NCI-H526 treated with DMSO at 0.1 percent for 48 hours (cell line): Measurements from ENCODE around the gene MBD3L2B.
"Not testable (repeated sequence)": the region's sequence is repeated elsewhere in the genome, so short reads cannot be mapped to it uniquely, and the experiment has no call there.

Source experiments
- DNase-seq: peaks from one replicate; lab custom pipeline; 2025; lab: John Stamatoyannopoulos, UW

The MBD3L2B gene

DNA sequence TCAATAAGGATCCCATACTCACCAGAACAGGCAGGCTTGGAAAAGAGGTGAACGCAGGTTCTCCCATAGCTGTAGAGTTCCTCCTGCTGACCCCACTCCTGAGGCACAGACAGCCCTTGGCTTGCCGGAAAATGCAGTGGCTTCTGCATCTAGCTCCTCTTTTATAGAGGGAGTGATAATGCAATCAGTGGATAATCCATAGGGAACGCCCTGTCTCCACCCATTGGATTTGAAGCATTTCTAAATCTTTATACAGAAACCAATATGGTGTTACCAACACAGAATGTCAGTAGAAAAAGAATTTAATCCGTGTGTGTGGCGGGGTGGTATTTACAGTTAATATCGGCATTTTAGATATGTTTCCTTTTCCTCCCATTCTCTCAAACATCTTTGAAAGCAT lies at the start of gene MBD3L2B:
Gene MBD3L2B (minus strand): TSS at position 101 of the 400 bp plus-strand sequence. CDS start 34 bp downstream, at position 67.
- DNase-seq: not testable (repeated sequence)

GRCh38 chr19:7069904-7070226 lies 48.6 kb upstream of the MBD3L2B start:
- DNase-seq: no peak

GRCh38 chr19:7069042-7069903 lies 48.0 kb upstream of the MBD3L2B start, which contains the start of gene ZNF557:
TSS of gene ZNF557 (plus strand) at chr19:7069703. CDS start at chr19:7075075, 5,372 bp downstream.
- peak; percentile 92 for DNase-seq

DNA sequence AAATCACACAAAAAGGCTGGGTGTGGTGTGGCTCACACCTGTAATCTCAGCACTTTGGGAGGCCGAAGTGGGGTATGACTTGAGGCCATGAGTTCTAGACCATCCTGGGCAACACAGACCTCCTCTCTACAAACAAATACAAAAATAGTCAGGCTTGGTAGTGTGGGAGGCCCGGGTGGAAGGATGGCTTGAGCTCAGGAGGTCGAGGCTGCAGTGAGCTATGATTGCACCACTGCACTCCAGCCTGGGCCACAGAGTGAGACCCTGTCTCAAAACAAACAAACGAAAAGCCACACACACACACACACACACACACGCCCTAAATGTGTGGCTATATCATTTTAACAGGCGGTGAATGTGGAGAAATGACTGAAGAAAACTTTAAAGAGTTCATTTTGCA lies 47.4 kb upstream of the MBD3L2B start:
- no peak for DNase-seq

- DNase-seq: no peak
These were observed 46.5 kb upstream of the MBD3L2B start for GRCh38 chr19:7067716-7068115.

GRCh38 chr19:7067122-7067521 lies 45.9 kb upstream of the MBD3L2B start:
- peak; percentile 0 for DNase-seq

- no peak for DNase-seq
These were observed 42.7 kb upstream of the MBD3L2B start for GRCh38 chr19:7063764-7064418.

- no peak for DNase-seq
These were observed 42.1 kb upstream of the MBD3L2B start for GRCh38 chr19:7063339-7063738.

- not testable (repeated sequence) for DNase-seq
These were observed 38.7 kb upstream of the MBD3L2B start for GRCh38 chr19:7059977-7060376.

DNA sequence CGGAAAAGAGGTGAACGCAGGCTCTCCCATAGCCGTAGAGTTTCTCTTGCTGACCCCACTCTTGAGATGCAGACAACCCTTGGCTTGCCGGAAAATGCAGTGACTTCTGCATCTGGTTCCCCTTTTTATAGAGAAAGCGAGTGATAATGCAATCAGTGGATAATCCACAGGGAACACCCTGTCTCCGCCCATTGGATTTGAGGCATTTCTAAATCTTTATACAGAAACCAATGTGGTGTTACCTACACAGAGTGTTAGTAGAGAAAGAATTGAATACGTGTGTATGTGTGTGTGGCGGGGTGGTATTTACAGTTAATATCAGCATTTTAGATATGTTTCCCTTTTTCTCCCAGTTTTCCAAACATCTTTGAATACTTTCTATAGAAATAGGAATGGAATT lies 37.3 kb upstream of the MBD3L2B start, which contains the start of gene MBD3L3:
Gene MBD3L3 (minus strand): TSS at position 101 of the 400 bp plus-strand sequence. CDS start 71 bp downstream, at position 30.
- not testable (repeated sequence) for DNase-seq

DNA sequence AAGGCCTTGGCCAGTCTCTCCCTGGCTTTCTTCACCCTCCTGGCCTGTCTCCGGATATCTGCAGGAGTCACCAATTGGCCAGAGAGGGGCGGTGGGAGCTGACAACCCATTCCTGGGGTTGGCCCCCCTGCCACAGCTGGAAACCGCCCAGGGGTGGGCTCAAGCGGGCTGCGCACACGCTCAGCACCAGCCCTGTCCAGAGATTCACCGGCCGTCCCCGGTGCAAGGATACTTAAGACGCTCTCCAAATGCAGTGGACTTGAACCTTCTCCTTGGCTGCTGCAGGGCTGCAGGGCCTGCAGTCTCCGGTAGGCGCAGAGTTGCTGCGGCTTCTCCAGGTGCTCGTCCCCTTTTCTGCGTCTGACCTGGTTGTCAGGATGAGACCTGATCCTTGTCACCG lies 35.1 kb upstream of the MBD3L2B start:
- DNase-seq: not testable (repeated sequence)

DNA sequence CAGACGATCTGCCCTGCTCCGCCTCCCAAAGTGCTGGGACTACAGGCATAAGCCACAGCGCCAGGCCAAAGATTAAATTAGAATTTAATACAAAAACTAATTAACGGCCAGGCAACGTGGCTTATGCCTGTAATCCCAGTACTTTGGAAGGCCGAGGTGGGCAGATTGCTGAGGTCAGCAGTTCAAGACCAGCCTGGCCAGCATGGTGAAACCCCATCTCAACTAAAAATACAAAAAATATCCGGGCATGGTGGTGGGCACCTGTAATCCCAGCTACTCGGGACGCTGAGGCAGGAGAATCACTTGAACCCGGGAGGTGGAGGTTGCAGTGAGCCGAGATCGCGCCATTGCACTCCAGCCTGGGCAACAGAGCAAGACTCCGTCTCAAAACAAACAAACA lies 34.4 kb upstream of the MBD3L2B start:
- not testable (repeated sequence) for DNase-seq

DNA sequence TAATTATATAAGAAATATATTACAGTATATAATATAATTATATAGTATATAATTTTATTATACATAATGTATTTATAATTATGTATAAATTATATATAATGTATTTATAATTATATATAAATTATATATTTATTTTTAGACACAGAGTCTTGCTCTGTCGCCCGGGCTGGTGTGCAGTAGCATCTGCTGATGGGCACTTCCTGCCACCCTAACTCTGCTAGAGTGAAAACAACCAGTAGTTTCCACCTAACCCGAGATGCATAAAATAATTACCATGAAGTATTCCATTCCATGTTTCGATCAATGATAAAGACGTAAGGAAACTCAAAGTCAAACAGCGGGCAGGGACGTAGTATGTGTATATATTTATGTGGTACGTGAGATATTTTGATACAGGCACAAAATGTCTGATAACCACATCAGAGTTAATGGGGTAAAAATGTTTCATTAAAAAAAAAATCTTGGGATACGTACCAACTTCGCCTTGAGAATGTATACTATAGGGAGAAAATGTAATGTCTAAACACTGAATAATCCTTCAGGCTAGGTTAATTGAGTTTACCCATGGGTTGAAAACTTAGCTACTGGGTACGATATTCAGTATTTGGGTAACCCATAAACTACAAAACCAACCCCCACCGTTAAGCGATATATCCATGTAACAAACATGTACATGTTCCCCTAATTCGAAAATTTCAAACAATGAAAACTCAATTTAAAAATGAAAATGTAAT lies 33.6 kb upstream of the MBD3L2B start:
- DNase-seq: not testable (repeated sequence)

DNA sequence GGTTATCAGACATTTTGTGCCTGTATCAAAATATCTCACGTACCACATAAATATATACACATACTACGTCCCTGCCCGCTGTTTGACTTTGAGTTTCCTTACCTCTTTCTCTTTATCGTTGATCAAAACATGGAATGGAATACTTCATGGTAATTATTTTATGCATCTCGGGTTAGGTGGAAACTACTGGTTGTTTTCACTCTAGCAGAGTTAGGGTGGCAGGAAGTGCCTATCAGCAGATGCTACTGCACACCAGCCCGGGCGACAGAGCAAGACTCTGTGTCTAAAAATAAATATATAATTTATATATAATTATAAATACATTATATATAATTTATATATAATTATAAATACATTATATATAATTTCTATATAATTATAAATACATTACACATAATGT lies 31.7 kb upstream of the MBD3L2B start:
- not testable (repeated sequence) for DNase-seq

- not testable (repeated sequence) for DNase-seq
These were observed 30.2 kb upstream of the MBD3L2B start for GRCh38 chr19:7051421-7051820.

GRCh38 chr19:7049021-7049420 lies 27.8 kb upstream of the MBD3L2B start, which contains the start of gene MBD3L2:
TSS of gene MBD3L2 (plus strand) at chr19:7049321. CDS start at chr19:7049374, 53 bp downstream.
- not testable (repeated sequence) for DNase-seq

GRCh38 chr19:7041563-7041962 lies 20.3 kb upstream of the MBD3L2B start:
- DNase-seq: not testable (repeated sequence)

DNA sequence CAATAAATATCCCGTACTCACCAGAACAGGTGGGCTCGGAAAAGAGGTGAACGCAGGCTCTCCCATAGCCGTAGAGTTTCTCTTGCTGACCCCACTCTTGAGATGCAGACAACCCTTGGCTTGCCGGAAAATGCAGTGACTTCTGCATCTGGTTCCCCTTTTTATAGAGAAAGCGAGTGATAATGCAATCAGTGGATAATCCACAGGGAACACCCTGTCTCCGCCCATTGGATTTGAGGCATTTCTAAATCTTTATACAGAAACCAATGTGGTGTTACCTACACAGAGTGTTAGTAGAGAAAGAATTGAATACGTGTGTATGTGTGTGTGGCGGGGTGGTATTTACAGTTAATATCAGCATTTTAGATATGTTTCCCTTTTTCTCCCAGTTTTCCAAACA lies 18.8 kb upstream of the MBD3L2B start, which contains the start of gene MBD3L4:
Gene MBD3L4 (minus strand): TSS at position 101 of the 400 bp plus-strand sequence. CDS start 35 bp downstream, at position 66.
- not testable (repeated sequence) for DNase-seq

DNA sequence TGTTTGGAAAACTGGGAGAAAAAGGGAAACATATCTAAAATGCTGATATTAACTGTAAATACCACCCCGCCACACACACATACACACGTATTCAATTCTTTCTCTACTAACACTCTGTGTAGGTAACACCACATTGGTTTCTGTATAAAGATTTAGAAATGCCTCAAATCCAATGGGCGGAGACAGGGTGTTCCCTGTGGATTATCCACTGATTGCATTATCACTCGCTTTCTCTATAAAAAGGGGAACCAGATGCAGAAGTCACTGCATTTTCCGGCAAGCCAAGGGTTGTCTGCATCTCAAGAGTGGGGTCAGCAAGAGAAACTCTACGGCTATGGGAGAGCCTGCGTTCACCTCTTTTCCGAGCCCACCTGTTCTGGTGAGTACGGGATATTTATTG lies 9.0 kb upstream of the MBD3L2B start, which contains the start of gene MBD3L5:
Gene MBD3L5 (plus strand): TSS at position 301 of the 400 bp plus-strand sequence. CDS start 34 bp downstream, at position 335.
- not testable (repeated sequence) for DNase-seq

DNA sequence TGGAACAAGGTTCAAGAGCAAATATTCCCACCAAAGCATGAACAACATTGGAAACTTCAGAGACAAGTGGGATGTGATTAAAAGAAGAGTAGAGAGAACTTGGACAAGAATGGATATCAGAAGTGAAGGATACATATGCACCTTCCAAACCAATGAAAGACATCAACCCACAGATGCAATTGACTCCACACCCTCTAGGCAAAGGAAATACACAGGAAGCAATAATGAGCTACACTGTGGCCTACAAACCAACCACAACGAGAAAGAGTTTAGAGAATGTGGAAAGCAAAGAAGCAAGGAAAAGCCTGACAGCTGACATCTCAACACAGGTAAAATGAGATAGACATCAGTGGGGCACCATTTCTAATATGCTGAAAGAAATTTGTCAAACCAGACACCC lies 7.6 kb upstream of the MBD3L2B start:
- not testable (repeated sequence) for DNase-seq

- no peak for DNase-seq
These were observed 2.4 kb downstream of the MBD3L2B start for GRCh38 chr19:7018828-7019227.

DNA sequence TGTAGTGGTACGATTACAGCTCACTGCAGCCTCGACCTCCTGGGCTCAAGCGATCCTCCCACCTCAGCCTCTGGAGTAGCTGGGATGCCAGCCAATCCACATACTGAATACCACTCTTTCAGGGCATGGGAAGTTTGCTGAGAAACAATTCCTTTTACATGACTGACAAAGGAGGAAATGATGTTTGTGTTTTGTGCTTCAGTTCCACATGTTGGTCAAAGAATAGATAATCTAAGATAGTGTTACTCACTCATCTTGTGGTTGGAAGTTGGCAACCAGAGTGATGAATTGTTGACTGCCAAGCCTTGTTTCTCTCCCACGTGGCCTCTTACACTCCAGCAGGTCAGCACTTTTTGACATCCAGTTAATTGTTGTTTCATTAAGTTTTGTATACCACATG lies 7.6 kb downstream of the MBD3L2B start:
- DNase-seq: no peak
